ENCODE results near the gene EDIL3. TPM values are rescaled to one million over a fixed set of nuclear protein-coding genes. Genes with fewer than 3 reads are reported as not detected.
"Not testable (repeated sequence)": the region's sequence is repeated elsewhere in the genome, so short reads cannot be mapped to it uniquely, and the experiment has no call there.

The EDIL3 gene
- total RNA-seq, 3 donors from 2014 or later: 29.7 to 39.8 (median 39.6) TPM

- H3K4me3 ChIP-seq: no peak overlapping the region
- intact Hi-C loops (cut with DNase I, micrococcal nuclease): no loop called here
- TF ChIP-seq CTCF (IDR thresholded peaks at IDR 0.05): no peak
- no peaks in the 10 kb centered on the region for H3K4me1 ChIP-seq (ENCODE audit: low read depth)
- H3K9me3 ChIP-seq: no peaks in the 10 kb centered on the region
- DNase-seq (no peak), ATAC-seq (no peak)
- no peaks in the 10 kb centered on the region for H3K36me3 ChIP-seq (ENCODE audit: low read depth)
These were observed 338.7 kb downstream of the EDIL3 start for GRCh38 chr5:84045964-84046363.

GRCh38 chr5:84036842-84037241, 347.8 kb downstream of the EDIL3 start:
- no peak overlapping the region for H3K4me3 ChIP-seq
- H3K4me1 ChIP-seq (ENCODE audit: low read depth): no peaks in the 10 kb centered on the region
- DNase-seq: no peak
- no peaks in the 10 kb centered on the region for H3K9me3 ChIP-seq
- H3K36me3 ChIP-seq (ENCODE audit: low read depth): no peaks in the 10 kb centered on the region
- ATAC-seq: no peak
- intact Hi-C loops (cut with DNase I, micrococcal nuclease): no loop called here
- no peak for TF ChIP-seq CTCF (IDR thresholded peaks at IDR 0.05)

GRCh38 chr5:84032324-84032723, 352.4 kb downstream of the EDIL3 start:
- intact Hi-C loops (cut with DNase I, micrococcal nuclease): no loop called here
- Histone ChIP-seq H3K9me3 (no peaks in the 10 kb centered on the region), H3K4me3 (no peak overlapping the region), H3K4me1 (ENCODE audit: low read depth) (no peaks in the 10 kb centered on the region), H3K36me3 (ENCODE audit: low read depth) (no peaks in the 10 kb centered on the region)
- DNase-seq (no peak), ATAC-seq (no peak)
- TF ChIP-seq CTCF (IDR thresholded peaks at IDR 0.05): no peak

- H3K4me1 ChIP-seq (ENCODE audit: low read depth): no peaks in the 10 kb centered on the region
- no peak for ATAC-seq
- DNase-seq: no peak
- TF ChIP-seq CTCF (IDR thresholded peaks at IDR 0.05): no peak
- H3K9me3 ChIP-seq: no peaks in the 10 kb centered on the region
- H3K36me3 ChIP-seq (ENCODE audit: low read depth): no peaks in the 10 kb centered on the region
- intact Hi-C loops (cut with DNase I, micrococcal nuclease): no loop called here
- no peak overlapping the region for H3K4me3 ChIP-seq
These were observed 356.6 kb downstream of the EDIL3 start for GRCh38 chr5:84028093-84028492.

- intact Hi-C loops (cut with DNase I, micrococcal nuclease); H3K4me1 ChIP-seq (ENCODE audit: low read depth); DNase-seq; H3K4me3 ChIP-seq; H3K36me3 ChIP-seq (ENCODE audit: low read depth); H3K9me3 ChIP-seq; ATAC-seq: not testable (repeated sequence)
These were observed 366.2 kb downstream of the EDIL3 start for GRCh38 chr5:84018521-84018920.

GRCh38 chr5:84017523-84018172, 367.0 kb downstream of the EDIL3 start:
- H3K4me3 ChIP-seq: no peak overlapping the region
- H3K4me1 ChIP-seq (ENCODE audit: low read depth): no peaks in the 10 kb centered on the region
- DNase-seq: no peak
- no peak for TF ChIP-seq CTCF (IDR thresholded peaks at IDR 0.05)
- no peaks in the 10 kb centered on the region for H3K9me3 ChIP-seq
- no peaks in the 10 kb centered on the region for H3K36me3 ChIP-seq (ENCODE audit: low read depth)
- ATAC-seq: no peak
- intact Hi-C loops (cut with DNase I, micrococcal nuclease): no loop called here
